Astrocyte (in vitro differentiated cells and primary cell): ENCODE results near the gene ASTN1.

Experiments
- EZH2 ChIP-seq: IDR thresholded peaks from 2 replicates; pipeline ENCODE4 v1.6.1; 2012; ENCODE audit warnings: mild to moderate bottlenecking, low read length, inconsistent platforms; ENCODE audit not compliant: insufficient read depth
- TF ChIP-seq, protein P1 (sequence below): IDR thresholded peaks from 2 replicates; pipeline ENCODE4 v1.5.1; 2011; ENCODE audit warnings: low read depth, mild to moderate bottlenecking, inconsistent platforms, low read length, moderate library complexity; ENCODE audit not compliant: insufficient read depth

GRCh38 chr1:177137814-177138213, 26.7 kb downstream of the ASTN1 start:
- TF ChIP-seq EZH2, result no peak
- TF ChIP-seq, protein P1, sequence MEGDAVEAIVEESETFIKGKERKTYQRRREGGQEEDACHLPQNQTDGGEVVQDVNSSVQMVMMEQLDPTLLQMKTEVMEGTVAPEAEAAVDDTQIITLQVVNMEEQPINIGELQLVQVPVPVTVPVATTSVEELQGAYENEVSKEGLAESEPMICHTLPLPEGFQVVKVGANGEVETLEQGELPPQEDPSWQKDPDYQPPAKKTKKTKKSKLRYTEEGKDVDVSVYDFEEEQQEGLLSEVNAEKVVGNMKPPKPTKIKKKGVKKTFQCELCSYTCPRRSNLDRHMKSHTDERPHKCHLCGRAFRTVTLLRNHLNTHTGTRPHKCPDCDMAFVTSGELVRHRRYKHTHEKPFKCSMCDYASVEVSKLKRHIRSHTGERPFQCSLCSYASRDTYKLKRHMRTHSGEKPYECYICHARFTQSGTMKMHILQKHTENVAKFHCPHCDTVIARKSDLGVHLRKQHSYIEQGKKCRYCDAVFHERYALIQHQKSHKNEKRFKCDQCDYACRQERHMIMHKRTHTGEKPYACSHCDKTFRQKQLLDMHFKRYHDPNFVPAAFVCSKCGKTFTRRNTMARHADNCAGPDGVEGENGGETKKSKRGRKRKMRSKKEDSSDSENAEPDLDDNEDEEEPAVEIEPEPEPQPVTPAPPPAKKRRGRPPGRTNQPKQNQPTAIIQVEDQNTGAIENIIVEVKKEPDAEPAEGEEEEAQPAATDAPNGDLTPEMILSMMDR, result no peak
